Left lung (tissue), 10 donors: ENCODE data around the gene SNAP91. TPM values are rescaled to one million over a fixed set of nuclear protein-coding genes. Genes with fewer than 3 reads are reported as not detected.
A peak's percentile ranks its signal among the peaks of the same experiment; 100 is the strongest.

ENCODE experiments used
- ATAC-seq: fragments of 200-7000 bp; cut with Tn5 transposase; one replicate; pipeline ENCODE4 v1.9.1; 2020; ENCODE audit warnings: moderate library complexity
- DNase-seq, 4 donors: peaks; one replicate each; pipeline ENCODE4 v3.0.0-alpha.2; 2013 to 2020
- H3K27ac ChIP-seq, 2 donors: fragments of 200-600 bp; sonication (generic) in 1 of 2; one replicate each; pipeline versions ENCODE4 v1.5.0 to v1.8.0; 2020 to 2021
- H3K27me3 ChIP-seq, 2 donors: fragments of 200-600 bp; sonication (generic) in 1 of 2; one replicate each; pipeline versions ENCODE4 v1.5.0 to v1.8.0; 2020 to 2021
- H3K36me3 ChIP-seq, 2 donors: fragments of 200-600 bp; sonication (generic) in 1 of 2; one replicate each; pipeline versions ENCODE4 v1.5.0 to v1.8.0; 2020 to 2021
- H3K4me1 ChIP-seq, 2 donors: fragments of 200-600 bp; one replicate each; pipeline ENCODE4 v1.8.0; 2021
- H3K4me3 ChIP-seq, 2 donors: fragments of 200-600 bp; sonication (generic) in 1 of 2; one replicate each; pipeline versions ENCODE4 v1.5.0 to v1.8.0; 2020 to 2021; ENCODE audit warnings: mild to moderate bottlenecking in 1 of 2
- H3K9me3 ChIP-seq, 2 donors: fragments of 200-600 bp; sonication (generic) in 1 of 2; one replicate each; pipeline versions ENCODE4 v1.5.0 to v1.8.0; 2020 to 2021
- CTCF ChIP-seq, 2 donors: fragments of 200-600 bp; sonication (generic) in 1 of 2; IDR thresholded peaks; one replicate each; pipeline versions ENCODE4 v1.5.0 to v1.8.0; 2021; ENCODE audit warnings: antibody characterized with exemption in 2 of 2
- intact Hi-C, 2 donors: fragments of 100-400 bp; cut with DNase I; formaldehyde crosslinking; loops; one replicate each; pipeline versions ENCODE4 v1.11.2 to v1.14.2; 2022
- polyA plus RNA-seq, 6 donors: library from polyadenylated mRNA; unstranded; fragments of 120-200 nt; gene quantifications; one replicate each; pipeline ENCODE4 v1.2.1, GENCODE V29; 2013; ENCODE audit not compliant: insufficient read length in 6 of 6
- total RNA-seq, 2 donors: library from RNA; stranded (reverse); fragmentation: NEBNext Ultra II Directional; extraction: Animal tissue kit (Norgen Biotek cat#: 25700); gene quantifications; one replicate each; pipeline ENCODE4 v1.2.1, GENCODE V29; 2021
- donor health status: DM: no; HTN: yes; CAD: no.
- donor health status: DM: no; HTN: no; CAD: no.

Gene SNAP91
- total and polyA plus RNA-seq, 8 donors: 0.05 to 1.5 (median 0.97) TPM

- DNase-seq (no peak), ATAC-seq (no peak)
- H3K27me3 ChIP-seq: no peaks in the 10 kb centered on the region
- no peaks in the 10 kb centered on the region for H3K36me3 ChIP-seq
- no peak overlapping the region for H3K4me3 ChIP-seq
- H3K27ac ChIP-seq: no peak overlapping the region
- intact Hi-C loops: no loop called here
- TF ChIP-seq CTCF (IDR thresholded peaks at IDR 0.05): no peak
- H3K4me1 ChIP-seq: no peaks in the 10 kb centered on the region
- H3K9me3 ChIP-seq: peaks cover 0 to 1% of the 10 kb centered on the region in 2 donors
Observed at GRCh38 chr6:83536647-83537589, 172.0 kb downstream of the SNAP91 start.

- TF ChIP-seq CTCF (IDR thresholded peaks at IDR 0.05): peak; percentile 74 to 75
- peak; percentile 71 for ATAC-seq
- peak in 1 of 4 donors; percentile 37 for DNase-seq
- Histone ChIP-seq H3K36me3 (no peaks in the 10 kb centered on the region), H3K9me3 (peaks cover 0 to 1% of the 10 kb centered on the region in 2 donors), H3K27me3 (peaks cover 0 to 5% of the 10 kb centered on the region in 2 donors), H3K4me1 (no peaks in the 10 kb centered on the region), H3K4me3 (no peak overlapping the region), H3K27ac (no peak overlapping the region)
- intact Hi-C loops: no loop called here
Observed at GRCh38 chr6:83536034-83536646, 172.8 kb downstream of the SNAP91 start.

GRCh38 chr6:83518816-83519480 is 190.0 kb downstream of the SNAP91 start:
- Histone ChIP-seq H3K4me3 (no peak overlapping the region), H3K36me3 (no peaks in the 10 kb centered on the region), H3K27me3 (peaks cover 0 to 4% of the 10 kb centered on the region in 2 donors), H3K27ac (no peak overlapping the region), H3K4me1 (no peaks in the 10 kb centered on the region), H3K9me3 (no peaks in the 10 kb centered on the region)
- TF ChIP-seq CTCF (IDR thresholded peaks at IDR 0.05): no peak
- ATAC-seq: no peak
- intact Hi-C loops: loop anchor here in 1 of 2 donors (5.0 to 10.0 kb wide), 2 partner anchors 297 to 454 kb away; partner anchors contain the start of genes DOP1A and UBE3D
- no peak for DNase-seq

- H3K27ac ChIP-seq: no peak overlapping the region
- no peaks in the 10 kb centered on the region for H3K36me3 ChIP-seq
- no peaks in the 10 kb centered on the region for H3K9me3 ChIP-seq
- ATAC-seq: no peak
- H3K4me3 ChIP-seq: no peak overlapping the region
- peaks cover 0 to 18% of the 10 kb centered on the region in 2 donors for H3K27me3 ChIP-seq
- DNase-seq: no peak
- intact Hi-C loops: loop anchor here in 1 of 2 donors (5.0 to 10.0 kb wide), 2 partner anchors 295 to 453 kb away; partner anchors contain the start of genes DOP1A and UBE3D
- TF ChIP-seq CTCF (IDR thresholded peaks at IDR 0.05): no peak
- H3K4me1 ChIP-seq: peaks cover 1 to 4% of the 10 kb centered on the region in 2 donors
Observed at GRCh38 chr6:83517500-83517899, 191.4 kb downstream of the SNAP91 start.
